ENCODE data around the gene LINC00237.

The LINC00237 gene

GRCh38 chr20:21099751-21100577, 6.2 kb downstream of the LINC00237 start:
- DNase-seq = peak in 9 of 56 donors; percentile 15 to 51 (median 25)

GRCh38 chr20:21096321-21097043, 9.7 kb downstream of the LINC00237 start:
- DNase-seq = peak in 28 of 56 donors; percentile 12 to 81 (median 46)

GRCh38 chr20:21092806-21093205, 13.4 kb downstream of the LINC00237 start:
- no peak for DNase-seq

- no peak for DNase-seq
These were observed 15.4 kb downstream of the LINC00237 start for GRCh38 chr20:21090721-21091120.

GRCh38 chr20:21090111-21090618, 16.0 kb downstream of the LINC00237 start:
- peak in 1 of 56 donors; percentile 12 for DNase-seq

GRCh38 chr20:21089391-21089790, 16.8 kb downstream of the LINC00237 start:
- DNase-seq = no peak

GRCh38 chr20:21087862-21088540, 18.2 kb downstream of the LINC00237 start:
- DNase-seq = no peak

- no peak for DNase-seq
These were observed 22.3 kb downstream of the LINC00237 start for GRCh38 chr20:21083825-21084325.

- DNase-seq = no peak
These were observed 23.6 kb downstream of the LINC00237 start for GRCh38 chr20:21082584-21082983.

GRCh38 chr20:21077809-21078345, 28.3 kb downstream of the LINC00237 start:
- no peak for DNase-seq

- no peak for DNase-seq
These were observed 30.1 kb downstream of the LINC00237 start for GRCh38 chr20:21076073-21076472.

- DNase-seq = no peak
These were observed 30.7 kb downstream of the LINC00237 start for GRCh38 chr20:21075471-21075870.

- no peak for DNase-seq
These were observed 31.4 kb downstream of the LINC00237 start for GRCh38 chr20:21074605-21075336.

- no peak for DNase-seq
These were observed 38.9 kb downstream of the LINC00237 start for GRCh38 chr20:21067255-21067654.

- no peak for DNase-seq
These were observed 41.2 kb downstream of the LINC00237 start for GRCh38 chr20:21064924-21065323.

- DNase-seq = no peak
These were observed 42.9 kb downstream of the LINC00237 start for GRCh38 chr20:21063276-21063675.

- DNase-seq = peak in 14 of 56 donors; percentile 2 to 51 (median 12)
These were observed 53.0 kb downstream of the LINC00237 start for GRCh38 chr20:21053002-21053762.

GRCh38 chr20:21052686-21053001, 53.5 kb downstream of the LINC00237 start:
- no peak for DNase-seq

- no peak for DNase-seq
These were observed 53.9 kb downstream of the LINC00237 start for GRCh38 chr20:21052241-21052640.

GRCh38 chr20:21050710-21051109, 55.4 kb downstream of the LINC00237 start:
- DNase-seq = no peak
